Measurements from ENCODE around the gene RCOR1. TPM values are rescaled to one million over a fixed set of nuclear protein-coding genes. Genes with fewer than 3 reads are reported as not detected.
A peak's percentile ranks its signal among the peaks of the same experiment; 100 is the strongest.

Gene RCOR1
- total and polyA plus RNA-seq, 10 donors: 3.7 to 30.6 (median 21.1) TPM

- Histone ChIP-seq H3K9me3 (no peaks in the 10 kb centered on the region), H3K36me3 (no peaks in the 10 kb centered on the region), H3K27me3 (replicated peaks in 1 of 7) (no peaks in the 10 kb centered on the region), H3K4me1 (peaks cover 13 to 56% (median 40%) of the 10 kb centered on the region in 6 donors), H3K27ac (no peak overlapping the region), H3K4me3 (no peak overlapping the region)
- WGBS, 5 donors: 87 to 98% (median 93%) methylated on average over 9 of the region's 9 CpGs
- intact Hi-C loops (cut with DNase I; ENCODE audit: low total_unique reads): loop anchor here (10.0 kb wide), 1 partner anchor 124 kb away; no protein-coding TSS in a partner anchor
- TF ChIP-seq POLR2A (IDR thresholded peaks at IDR 0.05) (no peak), POLR2AphosphoS5 (IDR thresholded peaks at IDR 0.05) (no peak)
- TF ChIP-seq, protein P1, sequence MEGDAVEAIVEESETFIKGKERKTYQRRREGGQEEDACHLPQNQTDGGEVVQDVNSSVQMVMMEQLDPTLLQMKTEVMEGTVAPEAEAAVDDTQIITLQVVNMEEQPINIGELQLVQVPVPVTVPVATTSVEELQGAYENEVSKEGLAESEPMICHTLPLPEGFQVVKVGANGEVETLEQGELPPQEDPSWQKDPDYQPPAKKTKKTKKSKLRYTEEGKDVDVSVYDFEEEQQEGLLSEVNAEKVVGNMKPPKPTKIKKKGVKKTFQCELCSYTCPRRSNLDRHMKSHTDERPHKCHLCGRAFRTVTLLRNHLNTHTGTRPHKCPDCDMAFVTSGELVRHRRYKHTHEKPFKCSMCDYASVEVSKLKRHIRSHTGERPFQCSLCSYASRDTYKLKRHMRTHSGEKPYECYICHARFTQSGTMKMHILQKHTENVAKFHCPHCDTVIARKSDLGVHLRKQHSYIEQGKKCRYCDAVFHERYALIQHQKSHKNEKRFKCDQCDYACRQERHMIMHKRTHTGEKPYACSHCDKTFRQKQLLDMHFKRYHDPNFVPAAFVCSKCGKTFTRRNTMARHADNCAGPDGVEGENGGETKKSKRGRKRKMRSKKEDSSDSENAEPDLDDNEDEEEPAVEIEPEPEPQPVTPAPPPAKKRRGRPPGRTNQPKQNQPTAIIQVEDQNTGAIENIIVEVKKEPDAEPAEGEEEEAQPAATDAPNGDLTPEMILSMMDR (IDR thresholded peaks at IDR 0.05 in 8 of 11, conservative IDR thresholded peaks at IDR 0.05 in 3 of 11): no peak
- DNase-seq: peak; percentile 45
These were observed 178.7 kb downstream of the RCOR1 start for GRCh38 chr14:102771144-102771543.

DNA sequence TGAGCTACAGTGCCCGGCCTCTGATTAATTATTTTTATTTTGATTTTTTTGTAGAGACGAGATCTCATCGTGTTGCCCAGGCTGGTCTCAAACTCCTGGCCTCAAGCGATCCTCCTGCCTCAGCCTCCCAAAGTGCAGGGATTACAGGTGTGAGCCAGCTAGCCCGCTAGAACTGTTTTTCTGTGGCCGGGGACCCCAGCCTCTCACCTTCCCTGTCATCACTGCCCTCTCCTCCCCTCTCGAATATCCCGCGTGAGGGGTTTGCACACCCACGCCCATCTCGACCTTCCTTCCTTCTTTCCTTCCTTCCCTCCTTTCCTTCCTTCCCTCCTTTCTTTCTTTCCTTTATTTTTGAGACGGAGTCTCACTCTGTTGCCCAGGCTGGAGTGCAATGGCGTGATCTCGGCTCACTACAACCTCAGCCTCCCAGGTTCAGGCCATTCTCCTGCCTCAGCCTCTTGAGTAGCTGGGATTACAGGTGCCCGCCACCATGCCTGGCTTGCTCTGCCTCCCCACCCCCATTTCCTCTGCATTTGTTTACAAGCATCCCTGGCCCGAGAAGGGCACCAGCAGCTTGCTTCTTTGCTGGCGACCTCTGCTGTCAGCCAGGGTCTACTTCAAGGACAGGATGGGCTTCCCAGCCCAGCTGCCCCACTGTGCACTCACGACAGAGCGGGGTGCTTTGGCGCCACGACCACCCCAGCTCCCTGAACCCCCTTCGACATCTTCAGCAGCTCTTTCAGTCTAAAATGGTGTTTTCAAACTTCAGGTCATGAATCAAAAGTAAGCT lies 180.5 kb downstream of the RCOR1 start:
- no peaks in the 10 kb centered on the region for H3K27me3 ChIP-seq (replicated peaks in 1 of 7)
- no peaks in the 10 kb centered on the region for H3K36me3 ChIP-seq
- H3K9me3 ChIP-seq: no peaks in the 10 kb centered on the region
- DNase-seq: peak; percentile 84
- H3K4me1 ChIP-seq: peaks cover 16 to 57% (median 41%) of the 10 kb centered on the region in 6 donors
- H3K27ac ChIP-seq: no peak overlapping the region
- 61 to 74% (median 71%) methylated on average over 21 to 22 of the region's 22 CpGs for WGBS, 5 donors
- intact Hi-C loops (cut with DNase I; ENCODE audit: low total_unique reads): loop anchor here (10.0 kb wide), 1 partner anchor 122 kb away; no protein-coding TSS in a partner anchor
- no peak overlapping the region for H3K4me3 ChIP-seq
- no peak for TF ChIP-seq POLR2AphosphoS5 (IDR thresholded peaks at IDR 0.05)
- TF ChIP-seq, protein P1 (IDR thresholded peaks at IDR 0.05 in 8 of 11, conservative IDR thresholded peaks at IDR 0.05 in 3 of 11): peak in 2 of 11 experiments; percentile 14 to 30

- no peaks in the 10 kb centered on the region for H3K9me3 ChIP-seq
- intact Hi-C loops (cut with DNase I; ENCODE audit: low total_unique reads): loop anchor here (10.0 kb wide), 1 partner anchor 120 kb away; no protein-coding TSS in a partner anchor
- H3K36me3 ChIP-seq: no peaks in the 10 kb centered on the region
- no peak overlapping the region for H3K4me3 ChIP-seq
- H3K4me1 ChIP-seq: peaks cover 18 to 54% (median 38%) of the 10 kb centered on the region in 6 donors
- 41 to 53% (median 49%) methylated on average over 10 of the region's 10 CpGs for WGBS, 5 donors
- DNase-seq: peak; percentile 72
- no peak for TF ChIP-seq POLR2AphosphoS5 (IDR thresholded peaks at IDR 0.05)
- TF ChIP-seq, protein P1 (IDR thresholded peaks at IDR 0.05 in 8 of 11, conservative IDR thresholded peaks at IDR 0.05 in 3 of 11): peak; percentile 44 to 82 (median 73)
- no peaks in the 10 kb centered on the region for H3K27me3 ChIP-seq (replicated peaks in 1 of 7)
- peak overlapping the region in 7 of 8 donors; percentile 36 to 95 (median 84) for H3K27ac ChIP-seq
These were observed 182.1 kb downstream of the RCOR1 start for GRCh38 chr14:102774391-102775153.
